Activated CD4-positive, CD25-positive, alpha-beta regulatory T cell treated with anti-CD3 and anti-CD28 coated beads, Interleukin-2, amount 50 U/mL, for 16 hours (primary cell): ENCODE data around the gene FAM241A.
"Not testable (repeated sequence)": the region's sequence is repeated elsewhere in the genome, so short reads cannot be mapped to it uniquely, and the experiment has no call there.

Experiments used
- DNase-seq: peaks from one replicate; pipeline ENCODE4 v3.0.0-alpha.2; 2020; ENCODE audit warnings: low read depth, low spot score

The FAM241A gene

DNA sequence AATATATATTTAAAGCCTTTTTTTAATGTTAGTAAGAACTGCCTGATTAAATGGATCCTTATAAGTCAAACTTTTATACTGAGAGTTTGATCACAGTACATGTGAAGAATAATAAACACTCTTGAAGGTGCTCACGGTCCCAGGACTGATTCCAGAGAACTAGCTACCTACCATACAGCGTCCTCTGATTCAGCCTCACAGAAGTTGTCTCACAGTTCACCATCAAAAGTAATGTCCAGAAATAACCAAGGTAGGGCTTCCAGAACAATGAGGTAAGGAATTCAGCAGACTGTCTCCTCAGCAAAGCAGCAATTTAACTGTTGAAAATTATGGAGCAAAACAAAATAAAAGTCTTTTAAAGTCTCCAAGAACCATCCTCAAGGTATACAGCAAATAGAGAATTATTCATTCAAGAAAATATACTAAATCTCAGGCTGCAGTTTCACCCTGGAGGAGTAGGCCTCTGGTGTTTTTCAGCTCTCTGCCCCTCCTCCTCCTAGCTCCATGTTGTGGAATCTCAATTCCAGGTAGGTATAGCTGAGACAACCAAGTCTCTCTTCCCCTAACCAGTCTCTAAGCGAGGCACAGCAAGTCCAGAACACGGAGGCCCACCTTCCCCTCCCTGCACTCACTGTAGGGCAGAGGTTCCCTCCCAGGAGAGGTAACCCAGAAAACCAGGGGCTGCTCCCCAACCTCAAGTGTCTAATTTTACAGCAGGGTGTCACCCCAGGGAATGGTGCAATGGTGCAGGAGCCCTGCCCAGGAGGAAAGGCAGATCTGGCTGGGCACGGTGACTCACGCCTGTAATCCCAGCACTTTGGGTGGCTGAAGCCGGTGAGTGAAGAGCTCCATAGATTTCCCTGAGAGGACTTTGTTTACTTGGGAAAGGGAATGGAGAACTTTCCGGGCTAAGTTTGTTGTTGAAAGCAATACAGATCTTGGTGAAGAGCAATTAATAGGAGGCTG, 28.6 kb downstream of the FAM241A start:
- no peak for DNase-seq

DNA sequence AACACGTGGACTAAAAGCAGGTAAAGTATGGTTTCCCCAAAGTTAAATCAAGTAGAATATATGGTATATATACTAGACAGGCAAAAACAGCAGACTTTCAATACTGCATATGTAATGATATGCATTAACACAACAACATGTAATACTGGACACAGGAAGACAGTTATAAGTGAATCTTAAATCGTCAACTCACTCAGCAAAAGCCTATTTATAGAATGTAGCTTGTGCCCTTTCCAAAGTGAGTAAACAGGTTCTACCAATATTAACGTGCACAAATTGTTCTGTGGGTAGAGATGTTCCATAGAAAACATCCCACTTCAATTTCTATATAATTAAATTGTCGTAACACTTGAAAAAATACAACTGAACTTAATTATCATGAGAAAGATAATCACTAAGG, 30.6 kb downstream of the FAM241A start:
- DNase-seq = no peak

DNA sequence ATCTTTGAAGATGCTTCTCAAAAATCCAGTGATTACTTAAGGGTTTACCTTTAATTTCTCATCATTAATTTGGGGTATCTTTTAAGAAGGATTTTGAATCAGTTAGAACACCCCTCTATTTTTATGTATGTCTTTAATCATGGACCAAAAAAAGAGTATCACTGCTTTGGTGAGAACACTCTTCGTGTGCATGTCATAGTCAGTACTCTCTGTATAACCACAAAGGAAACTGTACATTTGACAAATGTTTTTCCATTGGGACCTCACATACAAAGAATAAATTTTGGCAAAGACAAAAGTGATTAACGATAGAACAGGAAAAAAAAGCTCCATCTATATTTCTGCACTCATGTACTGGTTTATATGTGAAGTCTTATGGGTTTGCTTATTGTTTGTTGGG, 31.3 kb downstream of the FAM241A start:
- no peak for DNase-seq

GRCh38 chr4:112178741-112179140, 33.5 kb downstream of the FAM241A start:
- not testable (repeated sequence) for DNase-seq

DNA sequence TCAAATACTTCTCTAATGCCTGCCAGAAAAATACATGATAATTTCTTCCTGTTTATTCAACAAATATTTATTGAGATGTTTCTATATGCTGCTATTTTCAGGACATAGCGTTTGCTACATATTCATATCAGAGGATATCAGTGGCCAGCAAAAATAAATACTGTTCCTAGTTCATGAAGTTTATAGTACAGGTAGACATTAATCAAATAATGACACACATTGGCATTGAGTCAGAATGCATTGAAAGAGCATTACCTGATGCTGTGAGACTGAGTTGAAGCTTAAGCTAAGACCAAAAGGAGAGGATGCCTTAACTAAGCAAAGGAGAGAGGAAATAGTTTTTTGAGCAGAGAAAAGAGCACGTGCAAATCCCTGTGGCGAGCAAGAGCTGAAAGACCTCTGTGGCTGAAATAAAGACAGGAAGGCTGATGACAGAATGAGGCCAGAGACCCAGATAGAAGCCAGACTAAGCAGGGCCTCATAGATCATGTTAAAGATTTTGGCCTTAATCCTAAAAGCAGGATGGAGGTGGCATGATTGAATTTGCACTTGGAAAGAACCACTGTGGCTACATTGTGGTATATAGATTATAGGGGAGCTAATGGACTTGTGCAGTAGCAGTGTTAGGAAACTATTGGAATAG, 36.2 kb downstream of the FAM241A start:
- no peak for DNase-seq

GRCh38 chr4:112182604-112183003, 37.4 kb downstream of the FAM241A start:
- no peak for DNase-seq

DNA sequence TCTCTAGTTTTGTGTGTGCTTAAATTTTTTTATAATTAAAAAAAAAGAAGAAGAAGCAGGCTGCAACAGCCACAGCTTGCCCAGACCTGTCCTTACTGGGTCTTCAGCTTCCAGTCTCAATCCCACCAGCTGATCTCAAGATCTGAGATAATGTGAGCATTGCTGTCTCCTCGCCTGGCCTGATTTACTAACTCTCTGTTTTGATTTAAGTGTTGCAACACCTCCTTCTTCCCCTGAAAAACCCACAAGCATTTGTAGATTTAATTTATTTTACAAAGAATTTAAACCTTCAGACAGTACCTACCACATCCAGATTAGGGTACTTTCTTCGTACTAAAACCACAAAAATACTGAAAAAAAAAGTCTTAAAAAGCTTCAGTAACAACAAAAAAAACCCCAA, 38.0 kb downstream of the FAM241A start:
- DNase-seq = no peak

DNA sequence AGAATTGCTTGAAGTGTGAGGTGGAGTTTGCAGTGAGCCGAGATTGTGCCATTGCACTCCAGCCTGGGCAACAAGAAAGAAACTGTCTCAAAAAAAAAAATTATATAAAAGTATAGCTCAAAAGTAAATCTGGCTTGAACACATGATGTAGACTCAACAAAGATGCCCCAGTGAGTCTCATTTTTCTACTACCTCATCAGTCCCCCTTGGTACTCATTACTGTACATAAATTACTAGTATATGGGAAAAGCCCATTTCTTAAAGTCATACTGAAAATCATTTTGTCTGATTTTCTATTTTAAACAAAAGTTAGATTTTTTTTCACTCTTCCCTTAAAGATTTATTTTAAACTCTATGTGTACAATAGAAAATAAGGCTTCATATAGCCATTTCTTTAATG, 39.2 kb downstream of the FAM241A start:
- DNase-seq = no peak

DNA sequence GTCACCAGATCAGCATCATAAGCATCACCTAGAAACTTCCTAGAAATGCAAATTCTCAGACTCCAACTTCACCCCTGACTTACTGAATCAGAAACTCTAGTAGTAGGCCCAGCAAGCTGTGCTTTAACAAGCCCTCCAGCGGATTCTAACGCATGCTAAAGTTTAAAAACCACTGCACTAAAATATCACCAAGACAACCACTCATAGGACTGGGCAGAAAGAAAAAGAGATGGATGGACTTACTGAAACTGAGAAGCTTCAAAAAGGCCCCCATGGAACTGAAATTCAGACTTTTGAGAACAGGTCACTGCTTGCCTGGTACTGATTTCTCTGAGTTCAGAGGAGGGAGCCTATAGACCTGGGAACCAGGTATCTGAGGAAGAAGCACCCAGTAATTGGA, 40.1 kb downstream of the FAM241A start:
- DNase-seq = no peak

DNA sequence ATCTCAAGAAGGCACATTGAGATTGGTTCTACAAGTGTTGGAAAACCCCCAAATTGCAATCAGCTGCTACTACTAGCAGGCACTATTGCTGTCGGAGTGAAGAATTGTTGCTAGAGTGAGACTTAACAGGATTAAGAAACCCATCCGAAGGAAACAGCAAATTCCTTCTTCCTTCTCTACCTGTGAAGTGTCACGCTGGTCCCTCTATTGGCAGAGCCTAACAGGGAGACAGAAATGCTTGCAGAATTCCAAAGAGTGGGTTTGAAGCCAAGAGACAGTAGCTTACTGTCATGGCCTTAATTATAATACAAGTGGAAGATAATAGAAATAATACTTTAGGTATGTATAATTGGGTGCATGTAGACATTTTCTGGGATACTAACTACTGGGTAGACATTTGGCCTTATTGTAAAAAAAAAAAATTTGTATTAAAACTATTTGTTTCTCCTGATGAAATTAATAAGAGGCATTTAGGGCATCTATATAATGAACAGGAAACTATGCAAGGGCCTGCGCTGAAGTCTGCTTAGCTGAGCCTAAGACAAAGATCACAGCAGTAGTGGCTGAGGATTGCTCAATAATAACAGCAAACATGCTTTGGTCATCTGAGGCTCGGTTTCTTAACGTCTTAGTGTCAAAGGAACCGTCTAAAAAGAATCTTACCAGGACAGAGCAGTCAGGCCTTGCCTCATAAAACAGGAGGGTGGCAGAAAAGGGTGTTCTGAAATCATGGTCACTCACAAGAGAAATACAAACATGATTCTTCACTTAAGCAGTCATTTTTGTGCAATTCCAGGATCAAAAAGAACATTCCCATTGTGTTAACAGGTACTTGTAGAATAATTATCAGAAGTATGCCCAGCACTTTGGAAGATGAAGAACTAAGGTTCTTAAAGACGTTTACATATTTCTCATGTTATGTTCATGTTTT, 40.8 kb downstream of the FAM241A start:
- no peak for DNase-seq

- DNase-seq = no peak
Measured at GRCh38 chr4:112189754-112190153, 44.5 kb downstream of the FAM241A start.

DNA sequence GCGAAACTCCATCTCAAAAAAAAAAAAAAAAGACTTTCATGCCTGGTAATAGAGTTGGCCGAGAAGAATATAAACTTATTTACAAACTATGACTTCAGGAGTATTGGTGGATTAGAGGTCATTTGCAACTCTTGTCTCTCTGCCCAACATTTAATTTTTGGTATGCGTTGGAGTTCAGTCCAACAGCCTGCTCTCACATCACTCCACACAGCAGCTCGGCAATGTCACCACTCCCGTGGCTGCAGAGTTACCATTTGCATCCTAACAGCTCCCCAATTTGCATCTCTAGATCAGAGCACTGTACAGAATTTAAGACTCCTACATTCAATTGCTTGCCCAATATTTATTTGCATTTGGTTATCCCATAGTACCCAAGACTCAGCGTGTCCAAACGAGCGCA, 45.4 kb downstream of the FAM241A start:
- no peak for DNase-seq

- DNase-seq = no peak
Measured at GRCh38 chr4:112196461-112196860, 51.2 kb downstream of the FAM241A start.

- DNase-seq = no peak
Measured at GRCh38 chr4:112199041-112199440, 53.8 kb downstream of the FAM241A start.

DNA sequence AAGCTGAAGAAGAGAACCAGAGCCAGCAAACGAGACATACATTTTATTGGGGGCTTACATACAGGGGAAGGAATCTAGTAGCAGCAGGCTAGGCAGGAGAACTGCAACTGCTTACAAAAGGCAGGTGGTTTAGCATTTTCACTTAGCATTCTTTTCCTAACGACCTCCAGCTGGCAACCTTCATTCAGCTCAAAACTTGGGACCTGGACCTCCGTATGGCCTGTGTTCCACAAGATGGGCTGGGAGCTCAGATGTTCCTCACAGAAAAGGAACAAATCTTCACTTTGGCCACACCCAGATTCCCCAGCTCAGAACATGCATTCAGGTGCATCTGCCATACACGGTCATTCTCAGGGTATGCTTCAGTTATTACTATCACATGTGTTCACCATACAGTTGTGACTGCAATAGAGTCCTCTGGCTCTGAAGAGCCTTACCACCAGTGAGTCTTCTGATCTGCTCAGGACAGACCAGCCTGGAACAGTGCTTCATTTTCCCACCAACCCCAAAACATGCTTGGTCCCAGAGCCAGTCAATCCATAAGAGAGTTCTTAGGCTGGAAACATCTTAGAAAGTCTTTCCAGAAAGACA, 56.8 kb downstream of the FAM241A start:
- DNase-seq = no peak

DNA sequence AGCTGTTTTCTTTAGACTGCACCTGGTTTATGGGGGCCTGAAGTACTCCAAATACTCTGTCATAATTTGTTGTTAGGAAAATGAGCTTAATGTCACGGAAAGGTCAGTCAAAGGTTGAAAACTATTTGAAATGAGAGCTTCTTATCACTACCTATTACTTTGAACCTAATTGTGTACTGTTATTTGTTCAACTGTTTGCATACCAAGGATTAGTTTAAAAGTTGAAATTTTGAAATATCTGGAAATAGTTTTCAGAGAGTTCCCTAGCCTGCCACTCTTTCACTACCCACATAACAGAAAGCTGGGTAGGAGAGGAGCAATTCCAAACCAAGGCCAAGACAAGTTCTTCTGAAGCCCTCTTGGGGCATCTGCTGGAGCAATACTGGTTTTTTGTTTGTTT, 58.3 kb downstream of the FAM241A start:
- no peak for DNase-seq

GRCh38 chr4:112206431-112206830, 61.2 kb downstream of the FAM241A start:
- DNase-seq = no peak

GRCh38 chr4:112208137-112209095, 63.2 kb downstream of the FAM241A start:
- not testable (repeated sequence) for DNase-seq

GRCh38 chr4:112210777-112211176, 65.5 kb downstream of the FAM241A start:
- DNase-seq = no peak

- no peak for DNase-seq
Measured at GRCh38 chr4:112213091-112213490, 67.8 kb downstream of the FAM241A start.
